Activated B cell treated with CpG ODN at 0.5 μM for 24 hours (primary cell): ENCODE results near the gene RHBDF1. TPM values are rescaled to one million over a fixed set of nuclear protein-coding genes. Genes with fewer than 3 reads are reported as not detected.

Source experiments
- ATAC-seq: fragments of 200-7000 bp; cut with Tn5 transposase; one replicate; pipeline ENCODE4 v1.10.0; 2021; ENCODE audit warnings: low read depth, mild to moderate bottlenecking, moderate library complexity
- CTCF ChIA-PET: fragments of 350-600 bp; sonication (Branson Sonifier 250); formaldehyde crosslinking; loops from one replicate; lab custom pipeline; 2021; ENCODE audit warnings: antibody characterized with exemption; lab: Charles Lee
- POLR2A ChIA-PET: fragments of 350-600 bp; sonication (Branson Sonifier 250); formaldehyde crosslinking; loops from one replicate; lab custom pipeline; 2021; ENCODE audit warnings: antibody characterized with exemption; lab: Charles Lee
- DNase-seq: peaks from one replicate; pipeline ENCODE4 v3.0.0; 2022
- H3K27ac Mint-ChIP-seq: one replicate; pipeline ENCODE4 v1.8.0; 2020; ENCODE audit warnings: mixed read lengths
- H3K27me3 Mint-ChIP-seq: one replicate; pipeline ENCODE4 v1.8.0; 2021; ENCODE audit warnings: mixed read lengths
- H3K36me3 Mint-ChIP-seq: one replicate; pipeline ENCODE4 v1.8.0; 2021; ENCODE audit warnings: low read depth, mixed read lengths
- H3K4me1 Mint-ChIP-seq: one replicate; pipeline ENCODE4 v1.8.0; 2021; ENCODE audit warnings: mixed read lengths
- H3K4me3 Mint-ChIP-seq: one replicate; pipeline ENCODE4 v1.8.0; 2020; ENCODE audit warnings: mild to moderate bottlenecking, mixed read lengths
- H3K9me3 Mint-ChIP-seq: one replicate; pipeline ENCODE4 v1.8.0; 2020; ENCODE audit warnings: mixed read lengths
- CTCF ChIP-seq: fragments of 200-600 bp; IDR thresholded peaks from one replicate; pipeline ENCODE4 v1.8.0; 2022; ENCODE audit warnings: antibody characterized with exemption, mild to moderate bottlenecking
- intact Hi-C: fragments of 100-400 bp; cut with micrococcal nuclease; formaldehyde crosslinking; loops from one replicate; pipeline ENCODE4 v1.15.1; 2024
- total RNA-seq: library from RNA; stranded (reverse); gene quantifications from 2 replicates; pipeline ENCODE4 v1.2.3, GENCODE V29; 2022

The RHBDF1 gene
- total RNA-seq, 1 donor from 2014 or later, result 0.67 TPM

DNA sequence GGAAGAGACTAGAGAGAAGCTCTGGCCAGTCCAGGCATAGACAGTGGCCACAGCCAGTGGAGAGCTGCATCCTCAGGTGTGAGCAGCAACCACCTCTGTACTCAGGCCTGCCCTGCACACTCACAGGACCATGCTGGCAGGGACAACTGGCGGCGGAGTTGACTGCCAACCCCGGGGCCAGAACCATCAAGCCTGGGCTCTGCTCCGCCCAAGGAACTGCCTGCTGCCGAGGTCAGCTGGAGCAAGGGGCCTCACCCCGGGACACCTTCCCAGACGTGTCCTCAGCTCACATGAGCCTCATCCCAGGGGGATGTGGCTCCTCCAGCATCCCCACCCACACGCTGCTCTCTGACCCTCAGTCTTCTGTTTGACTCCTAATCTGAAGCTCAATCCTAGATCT lies 3.2 kb downstream of the RHBDF1 start:
- Mint-ChIP-seq H3K4me1 (peaks cover 11% of the 10 kb centered on the region), H3K27ac (no peak overlapping the region), H3K4me3 (no peak overlapping the region), H3K27me3 (peaks cover 20% of the 10 kb centered on the region), H3K9me3 (no peaks in the 10 kb centered on the region), H3K36me3 (no peaks in the 10 kb centered on the region)
- DNase-seq (no peak), ATAC-seq (no peak)
- no peak for TF ChIP-seq CTCF
- intact Hi-C loops, result no loop called here
- POLR2A ChIA-PET, result no interaction called here
- CTCF ChIA-PET, result interaction anchor here (1.4 to 5.2 kb wide), 2 partner anchors 16 to 27 kb away, joined by 4 to 32 read pairs; partner anchors contain the start of gene POLR3K

GRCh38 chr16:67884-68789 lies 4.3 kb downstream of the RHBDF1 start:
- Mint-ChIP-seq H3K27me3 (peaks cover 15% of the 10 kb centered on the region), H3K4me3 (no peak overlapping the region), H3K4me1 (peaks cover 11% of the 10 kb centered on the region), H3K36me3 (no peaks in the 10 kb centered on the region), H3K27ac (no peak overlapping the region), H3K9me3 (no peaks in the 10 kb centered on the region)
- ChIA-PET POLR2A (interaction anchor here (0.6 kb wide), 1 partner anchor 17 kb away, joined by 3 read pairs; no protein-coding TSS in a partner anchor), CTCF (interaction anchor here (1.4 to 8.1 kb wide), 3 partner anchors 15 to 28 kb away, joined by 4 to 218 read pairs (median 32); partner anchors contain the start of gene POLR3K)
- no peak for TF ChIP-seq CTCF
- DNase-seq (no peak), ATAC-seq (no peak)
- intact Hi-C loops, result no loop called here

GRCh38 chr16:67183-67791 lies 5.1 kb downstream of the RHBDF1 start:
- no peak for TF ChIP-seq CTCF
- POLR2A ChIA-PET, result interaction anchor here (0.6 kb wide), 1 partner anchor 16 kb away, joined by 3 read pairs; no protein-coding TSS in a partner anchor
- H3K4me1 Mint-ChIP-seq, result peaks cover 7% of the 10 kb centered on the region
- no peaks in the 10 kb centered on the region for H3K9me3 Mint-ChIP-seq
- no peak overlapping the region for H3K4me3 Mint-ChIP-seq
- H3K27ac Mint-ChIP-seq, result no peak overlapping the region
- CTCF ChIA-PET, result interaction anchor here (8.1 kb wide), 1 partner anchor 28 kb away, joined by 218 read pairs; no protein-coding TSS in a partner anchor
- intact Hi-C loops, result no loop called here
- peaks cover 12% of the 10 kb centered on the region for H3K27me3 Mint-ChIP-seq
- ATAC-seq (no peak), DNase-seq (no peak)
- H3K36me3 Mint-ChIP-seq, result no peaks in the 10 kb centered on the region

- H3K9me3 Mint-ChIP-seq, result no peaks in the 10 kb centered on the region
- intact Hi-C loops, result no loop called here
- CTCF ChIA-PET, result interaction anchor here (0.7 to 8.1 kb wide), 14 partner anchors 9 to 296 kb away, joined by 3 to 218 read pairs (median 8); partner anchors contain the start of genes POLR3K and SNRNP25
- H3K27ac Mint-ChIP-seq, result no peak overlapping the region
- no peaks in the 10 kb centered on the region for H3K36me3 Mint-ChIP-seq
- H3K27me3 Mint-ChIP-seq, result peaks cover 10% of the 10 kb centered on the region
- no peak for DNase-seq
- POLR2A ChIA-PET, result interaction anchor here (0.6 to 1.8 kb wide), 4 partner anchors 19 to 116 kb away, joined by 3 to 12 read pairs (median 4); no protein-coding TSS in a partner anchor
- ATAC-seq, result no peak
- H3K4me3 Mint-ChIP-seq, result no peak overlapping the region
- TF ChIP-seq CTCF, result no peak
- peaks cover 4% of the 10 kb centered on the region for H3K4me1 Mint-ChIP-seq
These were observed 5.9 kb downstream of the RHBDF1 start for GRCh38 chr16:66309-67182.
